Smooth muscle cell (in vitro differentiated cells): ENCODE results near the gene ASPN. TPM values are rescaled to one million over a fixed set of nuclear protein-coding genes. Genes with fewer than 3 reads are reported as not detected.

Source experiments
- DNase-seq: peaks from one replicate; lab custom pipeline; 2025; ENCODE audit not compliant: unreplicated experiment; lab: John Stamatoyannopoulos, UW
- H2AFZ ChIP-seq: fragments of 200-600 bp; sonication (generic); 2 replicates; pipeline ENCODE4 v1.6.0; 2016; ENCODE audit warnings: antibody characterized with exemption, low read depth, mild to moderate bottlenecking
- H3F3A ChIP-seq: fragments of 200-600 bp; sonication (generic); 2 replicates; pipeline ENCODE4 v1.6.0; 2017; ENCODE audit warnings: antibody characterized with exemption, low read depth
- H3K27ac ChIP-seq: fragments of 200-600 bp; sonication (generic); 2 replicates; pipeline ENCODE4 v1.5.1; 2016; ENCODE audit warnings: low read depth, mild to moderate bottlenecking
- H3K27me3 ChIP-seq: fragments of 200-600 bp; sonication (generic); 2 replicates; pipeline ENCODE4 v1.6.1; 2016; ENCODE audit warnings: low read depth, mild to moderate bottlenecking
- H3K36me3 ChIP-seq: fragments of 200-600 bp; sonication (generic); 2 replicates; pipeline ENCODE4 v1.5.1; 2016; ENCODE audit warnings: low read depth
- H3K4me1 ChIP-seq: fragments of 200-600 bp; sonication (generic); 2 replicates; pipeline ENCODE4 v1.5.1; 2016; ENCODE audit warnings: low read depth
- H3K4me2 ChIP-seq: fragments of 200-600 bp; sonication (generic); 2 replicates; pipeline ENCODE4 v1.6.0; 2016; ENCODE audit warnings: mild to moderate bottlenecking
- H3K4me3 ChIP-seq: fragments of 200-600 bp; sonication (generic); 2 replicates; pipeline ENCODE4 v1.5.1; 2016; ENCODE audit warnings: mild to moderate bottlenecking
- H3K79me2 ChIP-seq: fragments of 200-600 bp; sonication (generic); 2 replicates; pipeline ENCODE4 v1.6.0; 2016; ENCODE audit warnings: low read depth, mild to moderate bottlenecking
- H3K9ac ChIP-seq: fragments of 200-600 bp; sonication (generic); 2 replicates; pipeline ENCODE4 v1.6.0; 2016; ENCODE audit warnings: low read depth
- H3K9me3 ChIP-seq: fragments of 200-600 bp; sonication (generic); replicated peaks from 2 replicates; pipeline ENCODE4 v1.5.1; 2016; ENCODE audit warnings: low read depth
- H4K20me1 ChIP-seq: fragments of 200-600 bp; sonication (generic); 2 replicates; pipeline ENCODE4 v1.6.0; 2016; ENCODE audit warnings: low read depth
- CTCF ChIP-seq: fragments of 200-600 bp; sonication (generic); IDR thresholded peaks from 2 replicates; pipeline ENCODE4 v1.5.1; 2017; ENCODE audit warnings: borderline replicate concordance, mild to moderate bottlenecking, antibody characterized with exemption; ENCODE audit not compliant: insufficient read depth, poor library complexity, severe bottlenecking
- WGBS: methylation state at CpG from one replicate; pipeline ENCODE4 v1.1.7; 2016; ENCODE audit warnings: low lambda C conversion rate; 5-methylcytosine and 5-hydroxymethylcytosine counted together
- polyA plus RNA-seq: library from polyadenylated mRNA; unstranded; fragments of >200 nt; fragmentation: Nextera tagmentation; extraction: Ambion mirVana; gene quantifications from 2 replicates; pipeline ENCODE4 v1.2.1, GENCODE V29; 2016
- total RNA-seq: library from RNA; depleted of rRNA; stranded (reverse); fragments of >200 nt; gene quantifications from 2 replicates; pipeline ENCODE4 v1.2.3, GENCODE V29; 2014

Gene ASPN
- total and polyA plus RNA-seq, 2 experiments from 2014 or later: 17.0 to 30.0 TPM

GRCh38 chr9:92467041-92467440 is 15.3 kb downstream of the ASPN start:
- H3K4me3 ChIP-seq: no peak overlapping the region
- peak overlapping the region; percentile 36 for H3K4me2 ChIP-seq
- H3K36me3 ChIP-seq: no peaks in the 10 kb centered on the region
- H3K27me3 ChIP-seq: no peaks in the 10 kb centered on the region
- H4K20me1 ChIP-seq: no peaks in the 10 kb centered on the region
- peaks cover 32% of the 10 kb centered on the region for H3F3A ChIP-seq
- no peaks in the 10 kb centered on the region for H3K4me1 ChIP-seq
- no peaks in the 10 kb centered on the region for H3K79me2 ChIP-seq
- H3K9ac ChIP-seq: no peak overlapping the region
- TF ChIP-seq CTCF: no peak
- H3K9me3 ChIP-seq: no peaks in the 10 kb centered on the region
- DNase-seq: no peak
- peak overlapping the region; percentile 42 for H3K27ac ChIP-seq
- H2AFZ ChIP-seq: no peak overlapping the region
- 41% methylated on average over 1 of the region's 1 CpG for WGBS

GRCh38 chr9:92463984-92464383 is 18.3 kb downstream of the ASPN start:
- Histone ChIP-seq H3K4me1 (no peaks in the 10 kb centered on the region), H3K27ac (peak overlapping the region; percentile 73), H2AFZ (peak overlapping the region; percentile 8), H3K4me2 (peak overlapping the region; percentile 74), H3F3A (peaks cover 29% of the 10 kb centered on the region), H3K9ac (peak overlapping the region; percentile 22), H4K20me1 (no peaks in the 10 kb centered on the region), H3K36me3 (no peaks in the 10 kb centered on the region), H3K79me2 (no peaks in the 10 kb centered on the region), H3K4me3 (no peak overlapping the region), H3K27me3 (no peaks in the 10 kb centered on the region), H3K9me3 (no peaks in the 10 kb centered on the region)
- DNase-seq: no peak
- WGBS: 21% methylated on average over 3 of the region's 3 CpGs
- TF ChIP-seq CTCF: no peak

DNA sequence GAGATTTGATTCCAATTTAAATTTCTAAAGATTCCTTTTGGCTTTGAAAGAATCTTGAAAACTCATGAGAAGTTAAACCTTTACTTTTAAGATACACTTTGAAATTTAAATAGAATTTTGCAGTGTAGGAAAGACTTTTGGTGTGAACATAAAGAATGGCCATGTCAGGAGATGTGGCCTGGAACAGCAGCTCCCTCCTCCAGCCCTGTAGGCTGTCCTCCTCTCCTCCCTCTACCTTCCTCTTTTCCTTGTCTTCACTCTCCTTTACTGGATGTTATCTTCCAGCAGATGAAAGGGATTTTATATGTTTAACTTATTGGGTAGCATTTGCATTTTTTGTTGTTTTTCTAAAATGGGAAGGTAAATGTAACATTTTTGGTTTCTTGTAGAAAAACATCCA is 18.9 kb downstream of the ASPN start:
- Histone ChIP-seq H2AFZ (peak overlapping the region; percentile 8), H3K4me3 (no peak overlapping the region), H3K27me3 (no peaks in the 10 kb centered on the region), H3K79me2 (no peaks in the 10 kb centered on the region), H3K9me3 (no peaks in the 10 kb centered on the region), H3K4me1 (no peaks in the 10 kb centered on the region), H3K27ac (peak overlapping the region; percentile 73), H3K4me2 (peak overlapping the region; percentile 74), H4K20me1 (no peaks in the 10 kb centered on the region), H3F3A (peaks cover 24% of the 10 kb centered on the region), H3K9ac (peak overlapping the region; percentile 22), H3K36me3 (no peaks in the 10 kb centered on the region)
- TF ChIP-seq CTCF: no peak
- DNase-seq: no peak

GRCh38 chr9:92457576-92457975 is 24.7 kb downstream of the ASPN start:
- Histone ChIP-seq H3K9me3 (no peaks in the 10 kb centered on the region), H3F3A (no peaks in the 10 kb centered on the region), H2AFZ (no peak overlapping the region), H3K9ac (no peak overlapping the region), H3K4me3 (no peak overlapping the region), H3K27me3 (no peaks in the 10 kb centered on the region), H3K27ac (no peak overlapping the region), H3K79me2 (no peaks in the 10 kb centered on the region), H3K36me3 (no peaks in the 10 kb centered on the region), H4K20me1 (no peaks in the 10 kb centered on the region), H3K4me1 (no peaks in the 10 kb centered on the region), H3K4me2 (no peak overlapping the region)
- 96% methylated on average over 4 of the region's 4 CpGs for WGBS
- TF ChIP-seq CTCF: no peak
- DNase-seq: no peak
